ENCODE measurements around the gene KCNG2.

The KCNG2 gene

GRCh38 chr18:79768745-79769144 lies 29.0 kb upstream of the KCNG2 start:
- DNase-seq (ENCODE audit: low read depth), result no peak

- DNase-seq (ENCODE audit: low read depth), result no peak
Measured at GRCh38 chr18:79769698-79770500, 27.8 kb upstream of the KCNG2 start.

GRCh38 chr18:79770501-79770815 lies 27.3 kb upstream of the KCNG2 start:
- DNase-seq (ENCODE audit: low read depth), result no peak

- no peak for DNase-seq (ENCODE audit: low read depth)
Measured at GRCh38 chr18:79770826-79771225, 26.9 kb upstream of the KCNG2 start.

GRCh38 chr18:79771446-79772107 lies 26.2 kb upstream of the KCNG2 start:
- DNase-seq (ENCODE audit: low read depth), result no peak

- no peak for DNase-seq (ENCODE audit: low read depth)
Measured at GRCh38 chr18:79772108-79772864, 25.5 kb upstream of the KCNG2 start.

GRCh38 chr18:79772865-79773696 lies 24.7 kb upstream of the KCNG2 start:
- no peak for DNase-seq (ENCODE audit: low read depth)

- no peak for DNase-seq (ENCODE audit: low read depth)
Measured at GRCh38 chr18:79774111-79774510, 23.6 kb upstream of the KCNG2 start.

- no peak for DNase-seq (ENCODE audit: low read depth)
Measured at GRCh38 chr18:79775441-79776221, 22.1 kb upstream of the KCNG2 start.

GRCh38 chr18:79776674-79777073 lies 21.1 kb upstream of the KCNG2 start:
- no peak for DNase-seq (ENCODE audit: low read depth)

- no peak for DNase-seq (ENCODE audit: low read depth)
Measured at GRCh38 chr18:79778291-79778791, 19.4 kb upstream of the KCNG2 start.

- no peak for DNase-seq (ENCODE audit: low read depth)
Measured at GRCh38 chr18:79779021-79779699, 18.6 kb upstream of the KCNG2 start.

GRCh38 chr18:79779700-79780190 lies 18.0 kb upstream of the KCNG2 start:
- no peak for DNase-seq (ENCODE audit: low read depth)

- DNase-seq (ENCODE audit: low read depth), result no peak
Measured at GRCh38 chr18:79780547-79780946, 17.2 kb upstream of the KCNG2 start.

GRCh38 chr18:79781331-79781941 lies 16.3 kb upstream of the KCNG2 start:
- no peak for DNase-seq (ENCODE audit: low read depth)

GRCh38 chr18:79782566-79783308 lies 15.0 kb upstream of the KCNG2 start:
- no peak for DNase-seq (ENCODE audit: low read depth)

- DNase-seq (ENCODE audit: low read depth), result no peak
Measured at GRCh38 chr18:79784071-79784913, 13.4 kb upstream of the KCNG2 start.
